ENCODE measurements around the gene EIF3I. TPM values are rescaled to one million over a fixed set of nuclear protein-coding genes. Genes with fewer than 3 reads are reported as not detected.

Gene EIF3I
- 156 TPM for polyA plus RNA-seq
- long read RNA-seq, donor 1, transcript EIF3I-202 (11 exons, 1,458 nt) = major isoform, 34 of 34 reads
- long read RNA-seq, donor 1, partial matches to known transcripts = 0 of 34 reads
- long read RNA-seq, donor 1, other reads (novel, unspliced or antisense) = 0 of 34 reads
- long read RNA-seq, donor 2, transcript EIF3I-202 (11 exons, 1,458 nt) = major isoform, 53 of 93 reads
- long read RNA-seq, donor 2, partial matches to known transcripts = 36 of 93 reads
- long read RNA-seq, donor 2, other reads (novel, unspliced or antisense) = 0 of 93 reads
- long read RNA-seq, donor 3 = 0 reads
- long read RNA-seq, donor 4, partial matches to known transcripts = 0 of 4 reads
- long read RNA-seq, donor 4, other reads (novel, unspliced or antisense) = 0 of 4 reads
- long read RNA-seq, donor 5, transcript EIF3I-202 (11 exons, 1,458 nt) = major isoform, 25 of 37 reads
- long read RNA-seq, donor 5, partial matches to known transcripts = 12 of 37 reads
- long read RNA-seq, donor 5, other reads (novel, unspliced or antisense) = 0 of 37 reads
- long read RNA-seq, donor 6, transcript EIF3I-202 (11 exons, 1,458 nt) = major isoform, 37 of 54 reads
- long read RNA-seq, donor 6, partial matches to known transcripts = 16 of 54 reads
- long read RNA-seq, donor 6, other reads (novel, unspliced or antisense) = 0 of 54 reads
- long read RNA-seq, donor 7, transcript EIF3I-202 (11 exons, 1,458 nt) = major isoform, 26 of 27 reads
- long read RNA-seq, donor 7, partial matches to known transcripts = 0 of 27 reads
- long read RNA-seq, donor 7, other reads (novel, unspliced or antisense) = 0 of 27 reads
- long read RNA-seq, donor 8, transcript EIF3I-202 (11 exons, 1,458 nt) = major isoform, 78 of 128 reads
- long read RNA-seq, donor 8, partial matches to known transcripts = 50 of 128 reads
- long read RNA-seq, donor 8, other reads (novel, unspliced or antisense) = 0 of 128 reads
- long read RNA-seq, donor 9, transcript EIF3I-202 (11 exons, 1,458 nt) = major isoform, 45 of 60 reads
- long read RNA-seq, donor 9, partial matches to known transcripts = 14 of 60 reads
- long read RNA-seq, donor 9, other reads (novel, unspliced or antisense) = 0 of 60 reads
- long read RNA-seq, donor 10, transcript EIF3I-202 (11 exons, 1,458 nt) = major isoform, 52 of 72 reads
- long read RNA-seq, donor 10, partial matches to known transcripts = 20 of 72 reads
- long read RNA-seq, donor 10, other reads (novel, unspliced or antisense) = 0 of 72 reads
- long read RNA-seq, donor 11, transcript EIF3I-202 (11 exons, 1,458 nt) = major isoform, 44 of 67 reads
- long read RNA-seq, donor 11, partial matches to known transcripts = 23 of 67 reads
- long read RNA-seq, donor 11, other reads (novel, unspliced or antisense) = 0 of 67 reads

GRCh38 chr1:32221980-32222755, at the start of gene EIF3I, which contains the start of gene TMEM234:
Gene EIF3I, plus strand, starts transcription at chr1:32222407. Its CDS starts 35 bp downstream, at chr1:32222442.
Gene TMEM234, minus strand, starts transcription at chr1:32222353. Its CDS starts 31 bp downstream, at chr1:32222322.
- no peaks in the 10 kb centered on the region for H3K9me3 ChIP-seq (ENCODE audit: control insufficient read depth, low read depth, low read length)
- peak within 1 kb of the TSS; percentile 80 for H3K27ac ChIP-seq (ENCODE audit: low read length)
- peaks cover 39% of the 10 kb centered on the region for H3K36me3 ChIP-seq (ENCODE audit: control insufficient read depth, insufficient read depth, low read length)
- no peaks in the 10 kb centered on the region for H3K27me3 ChIP-seq (ENCODE audit: control insufficient read depth, insufficient read depth, low read length)
- peaks cover 19% of the 10 kb centered on the region for H3K4me1 ChIP-seq (ENCODE audit: control insufficient read depth, insufficient read depth, low read length)
- peak; percentile 91 to 93 for DNase-seq
- no CpG with 5 or more reads among the region's 46 CpGs for WGBS (ENCODE audit: insufficient coverage, low lambda C conversion rate)
- peak within 1 kb of the TSS; percentile 98 for H3K4me3 ChIP-seq (ENCODE audit: low read length)

DNA sequence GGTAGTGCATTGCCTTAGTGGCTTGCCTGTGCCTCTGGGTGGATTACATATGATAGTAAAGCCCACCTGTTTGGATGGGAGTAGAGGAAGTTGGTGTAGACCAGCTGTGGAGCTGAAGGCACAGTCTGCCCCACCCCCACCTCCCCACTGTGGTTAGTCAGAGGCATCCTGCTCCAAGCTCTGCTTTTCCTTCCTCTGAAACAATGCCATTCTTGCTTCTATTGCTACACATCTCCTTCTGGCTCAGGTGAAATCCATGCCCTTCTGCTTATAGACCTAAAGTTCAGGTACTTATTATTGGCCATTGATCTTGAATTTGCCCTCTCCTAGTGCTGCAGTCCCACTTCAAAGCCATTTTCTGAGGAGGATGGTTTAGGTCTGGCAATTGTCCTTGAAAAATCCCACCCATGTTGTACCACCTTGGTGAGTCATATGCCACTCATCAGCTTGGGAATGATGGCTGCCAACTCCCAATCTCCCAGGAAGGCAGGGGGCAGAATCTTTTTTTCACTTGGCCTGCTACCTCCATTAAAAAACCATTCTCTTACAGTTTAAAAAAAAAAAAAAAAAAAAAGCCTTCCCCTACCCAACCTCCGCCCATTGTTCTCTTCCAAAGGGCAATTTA, 49.5 kb upstream of the EIF3I start:
- H3K27me3 ChIP-seq (ENCODE audit: control insufficient read depth, insufficient read depth, low read length) = no peaks in the 10 kb centered on the region
- no peak overlapping the region for H3K4me3 ChIP-seq (ENCODE audit: low read length)
- no peak for DNase-seq
- H3K27ac ChIP-seq (ENCODE audit: low read length) = no peak overlapping the region
- peaks cover 4% of the 10 kb centered on the region for H3K4me1 ChIP-seq (ENCODE audit: control insufficient read depth, insufficient read depth, low read length)
- no CpG with 5 or more reads among the region's 1 CpG for WGBS (ENCODE audit: insufficient coverage, low lambda C conversion rate)
- H3K9me3 ChIP-seq (ENCODE audit: control insufficient read depth, low read depth, low read length) = no peaks in the 10 kb centered on the region
- peaks cover 66% of the 10 kb centered on the region for H3K36me3 ChIP-seq (ENCODE audit: control insufficient read depth, insufficient read depth, low read length)

GRCh38 chr1:32178380-32179192, 43.6 kb upstream of the EIF3I start:
- peak overlapping the region; percentile 85 for H3K4me3 ChIP-seq (ENCODE audit: low read length)
- WGBS (ENCODE audit: insufficient coverage, low lambda C conversion rate) = 100% methylated on average over 1 of the region's 7 CpGs
- DNase-seq = no peak
- H3K9me3 ChIP-seq (ENCODE audit: control insufficient read depth, low read depth, low read length) = no peaks in the 10 kb centered on the region
- H3K4me1 ChIP-seq (ENCODE audit: control insufficient read depth, insufficient read depth, low read length) = peaks cover 22% of the 10 kb centered on the region
- H3K36me3 ChIP-seq (ENCODE audit: control insufficient read depth, insufficient read depth, low read length) = peaks cover 27% of the 10 kb centered on the region
- no peaks in the 10 kb centered on the region for H3K27me3 ChIP-seq (ENCODE audit: control insufficient read depth, insufficient read depth, low read length)
- peak overlapping the region; percentile 95 for H3K27ac ChIP-seq (ENCODE audit: low read length)

GRCh38 chr1:32179193-32179442, 43.1 kb upstream of the EIF3I start:
- Histone ChIP-seq H3K9me3 (ENCODE audit: control insufficient read depth, low read depth, low read length) (no peaks in the 10 kb centered on the region), H3K4me1 (ENCODE audit: control insufficient read depth, insufficient read depth, low read length) (peaks cover 21% of the 10 kb centered on the region), H3K27ac (ENCODE audit: low read length) (peak overlapping the region; percentile 95), H3K4me3 (ENCODE audit: low read length) (peak overlapping the region; percentile 85), H3K27me3 (ENCODE audit: control insufficient read depth, insufficient read depth, low read length) (no peaks in the 10 kb centered on the region), H3K36me3 (ENCODE audit: control insufficient read depth, insufficient read depth, low read length) (peaks cover 27% of the 10 kb centered on the region)
- no peak for DNase-seq
- WGBS (ENCODE audit: insufficient coverage, low lambda C conversion rate) = no CpG with 5 or more reads among the region's 7 CpGs

DNA sequence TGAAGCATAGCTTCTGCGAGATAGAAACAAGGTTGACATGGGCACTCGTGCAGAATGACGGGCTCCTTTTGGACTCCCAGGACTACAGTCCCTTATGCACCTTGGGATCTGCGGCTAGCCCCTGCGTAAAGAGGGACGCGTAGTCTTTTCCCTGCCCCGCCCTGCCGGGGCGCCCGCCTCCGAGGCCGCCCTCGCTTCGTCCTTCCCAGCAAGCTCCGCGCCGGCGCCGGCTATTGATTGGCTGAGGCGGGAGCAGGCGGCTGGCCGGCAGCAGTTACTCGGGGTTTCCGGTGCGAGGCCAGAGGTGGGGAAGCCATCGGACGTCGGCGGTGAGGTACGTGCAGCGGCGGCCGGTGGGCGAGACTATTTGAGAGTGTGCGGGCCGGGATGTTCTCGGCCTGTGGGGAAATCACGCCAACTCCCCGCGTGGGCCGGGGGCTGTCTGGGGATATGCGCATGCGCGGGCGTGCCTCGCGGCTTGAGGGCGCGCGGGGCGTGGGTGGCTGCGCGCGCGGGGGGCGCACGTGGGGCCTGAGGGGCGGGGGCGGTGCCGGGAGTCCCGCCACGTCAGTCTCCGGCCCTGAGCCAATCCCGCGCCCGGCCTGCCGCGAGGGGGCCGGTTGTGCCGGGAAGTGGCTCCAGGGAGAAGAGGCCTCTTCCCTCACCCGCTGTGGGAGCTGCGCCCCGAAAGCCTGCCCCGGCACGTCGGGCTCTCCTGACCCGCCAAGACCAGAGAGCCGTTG, 42.6 kb upstream of the EIF3I start, which contains the start of gene TXLNA:
Gene TXLNA, plus strand, starts transcription at position 233 of the 743 bp plus-strand sequence. CDS start 671 bp downstream, outside the sequence.
- no CpG with 5 or more reads among the region's 79 CpGs for WGBS (ENCODE audit: insufficient coverage, low lambda C conversion rate)
- no peaks in the 10 kb centered on the region for H3K9me3 ChIP-seq (ENCODE audit: control insufficient read depth, low read depth, low read length)
- peaks cover 29% of the 10 kb centered on the region for H3K36me3 ChIP-seq (ENCODE audit: control insufficient read depth, insufficient read depth, low read length)
- H3K4me1 ChIP-seq (ENCODE audit: control insufficient read depth, insufficient read depth, low read length) = peaks cover 21% of the 10 kb centered on the region
- peak within 1 kb of the TSS; percentile 95 for H3K27ac ChIP-seq (ENCODE audit: low read length)
- no peaks in the 10 kb centered on the region for H3K27me3 ChIP-seq (ENCODE audit: control insufficient read depth, insufficient read depth, low read length)
- peak; percentile 91 to 96 for DNase-seq
- peak within 1 kb of the TSS; percentile 85 for H3K4me3 ChIP-seq (ENCODE audit: low read length)

- H3K4me1 ChIP-seq (ENCODE audit: control insufficient read depth, insufficient read depth, low read length) = peaks cover 21% of the 10 kb centered on the region
- peak overlapping the region; percentile 95 for H3K27ac ChIP-seq (ENCODE audit: low read length)
- H3K4me3 ChIP-seq (ENCODE audit: low read length) = peak overlapping the region; percentile 85
- no peaks in the 10 kb centered on the region for H3K27me3 ChIP-seq (ENCODE audit: control insufficient read depth, insufficient read depth, low read length)
- WGBS (ENCODE audit: insufficient coverage, low lambda C conversion rate) = 48% methylated on average over 3 of the region's 36 CpGs
- H3K36me3 ChIP-seq (ENCODE audit: control insufficient read depth, insufficient read depth, low read length) = peaks cover 29% of the 10 kb centered on the region
- DNase-seq = no peak
- no peaks in the 10 kb centered on the region for H3K9me3 ChIP-seq (ENCODE audit: control insufficient read depth, low read depth, low read length)
Observed at GRCh38 chr1:32180186-32181060, 41.8 kb upstream of the EIF3I start.

- Histone ChIP-seq H3K27me3 (ENCODE audit: control insufficient read depth, insufficient read depth, low read length) (no peaks in the 10 kb centered on the region), H3K36me3 (ENCODE audit: control insufficient read depth, insufficient read depth, low read length) (peaks cover 31% of the 10 kb centered on the region), H3K9me3 (ENCODE audit: control insufficient read depth, low read depth, low read length) (no peaks in the 10 kb centered on the region), H3K4me3 (ENCODE audit: low read length) (peak overlapping the region; percentile 85), H3K27ac (ENCODE audit: low read length) (no peak overlapping the region), H3K4me1 (ENCODE audit: control insufficient read depth, insufficient read depth, low read length) (peaks cover 21% of the 10 kb centered on the region)
- no CpG with 5 or more reads among the region's 9 CpGs for WGBS (ENCODE audit: insufficient coverage, low lambda C conversion rate)
- DNase-seq = no peak
Observed at GRCh38 chr1:32181065-32181464, 41.1 kb upstream of the EIF3I start.

- H3K9me3 ChIP-seq (ENCODE audit: control insufficient read depth, low read depth, low read length) = no peaks in the 10 kb centered on the region
- no peak overlapping the region for H3K27ac ChIP-seq (ENCODE audit: low read length)
- no CpG with 5 or more reads among the region's 5 CpGs for WGBS (ENCODE audit: insufficient coverage, low lambda C conversion rate)
- H3K4me1 ChIP-seq (ENCODE audit: control insufficient read depth, insufficient read depth, low read length) = peaks cover 21% of the 10 kb centered on the region
- no peak for DNase-seq
- no peaks in the 10 kb centered on the region for H3K27me3 ChIP-seq (ENCODE audit: control insufficient read depth, insufficient read depth, low read length)
- no peak overlapping the region for H3K4me3 ChIP-seq (ENCODE audit: low read length)
- H3K36me3 ChIP-seq (ENCODE audit: control insufficient read depth, insufficient read depth, low read length) = peaks cover 36% of the 10 kb centered on the region
Observed at GRCh38 chr1:32181563-32181962, 40.6 kb upstream of the EIF3I start.

Measured in large intestine (tissue), 12 donors.